Type B pancreatic cell (in vitro differentiated cells): Measurements from ENCODE around the gene USP6. TPM values are rescaled to one million over a fixed set of nuclear protein-coding genes. Genes with fewer than 3 reads are reported as not detected.
"Not testable (repeated sequence)": the region's sequence is repeated elsewhere in the genome, so short reads cannot be mapped to it uniquely, and the experiment has no call there.

Source experiments
- DNase-seq: peaks from one replicate; pipeline ENCODE4 v3.0.0; 2021; ENCODE audit warnings: mixed read lengths; ENCODE audit not compliant: unreplicated experiment; ENCODE audit errors: extremely low spot score
- H3K27ac Mint-ChIP-seq: 2 replicates; pipeline ENCODE4 v1.8.0; 2021; ENCODE audit warnings: mild to moderate bottlenecking, mixed read lengths
- H3K27me3 Mint-ChIP-seq: 2 replicates; pipeline ENCODE4 v1.8.0; 2021; ENCODE audit warnings: mixed read lengths
- H3K36me3 Mint-ChIP-seq: 2 replicates; pipeline ENCODE4 v1.8.0; 2021; ENCODE audit warnings: mixed read lengths
- H3K4me1 Mint-ChIP-seq: one replicate; pipeline ENCODE4 v1.8.0; 2021; ENCODE audit warnings: mixed read lengths; ENCODE audit not compliant: unreplicated experiment
- H3K4me3 Mint-ChIP-seq: 2 replicates; pipeline ENCODE4 v1.8.0; 2021; ENCODE audit warnings: mild to moderate bottlenecking, mixed read lengths
- H3K9me3 Mint-ChIP-seq: 2 replicates; pipeline ENCODE4 v1.8.0; 2021; ENCODE audit warnings: mixed read lengths
- total RNA-seq: library from RNA; stranded (reverse); gene quantifications from 2 replicates; pipeline ENCODE4 v1.2.1, GENCODE V29; 2021; ENCODE audit warnings: low replicate concordance
- TF ChIP-seq, protein P1 (sequence below): fragments of 200-600 bp; sonication (generic); conservative IDR thresholded peaks from 2 replicates; pipeline ENCODE4 v1.5.0; 2021; ENCODE audit warnings: antibody characterized with exemption, mild to moderate bottlenecking

The USP6 gene
- total RNA-seq, 1 donor from 2014 or later = 0.22 TPM

- peaks cover 13% of the 10 kb centered on the region for H3K27me3 Mint-ChIP-seq
- H3K4me3 Mint-ChIP-seq = no peak overlapping the region
- DNase-seq = no peak
- no peaks in the 10 kb centered on the region for H3K4me1 Mint-ChIP-seq
- H3K36me3 Mint-ChIP-seq = no peaks in the 10 kb centered on the region
- TF ChIP-seq, protein P1, sequence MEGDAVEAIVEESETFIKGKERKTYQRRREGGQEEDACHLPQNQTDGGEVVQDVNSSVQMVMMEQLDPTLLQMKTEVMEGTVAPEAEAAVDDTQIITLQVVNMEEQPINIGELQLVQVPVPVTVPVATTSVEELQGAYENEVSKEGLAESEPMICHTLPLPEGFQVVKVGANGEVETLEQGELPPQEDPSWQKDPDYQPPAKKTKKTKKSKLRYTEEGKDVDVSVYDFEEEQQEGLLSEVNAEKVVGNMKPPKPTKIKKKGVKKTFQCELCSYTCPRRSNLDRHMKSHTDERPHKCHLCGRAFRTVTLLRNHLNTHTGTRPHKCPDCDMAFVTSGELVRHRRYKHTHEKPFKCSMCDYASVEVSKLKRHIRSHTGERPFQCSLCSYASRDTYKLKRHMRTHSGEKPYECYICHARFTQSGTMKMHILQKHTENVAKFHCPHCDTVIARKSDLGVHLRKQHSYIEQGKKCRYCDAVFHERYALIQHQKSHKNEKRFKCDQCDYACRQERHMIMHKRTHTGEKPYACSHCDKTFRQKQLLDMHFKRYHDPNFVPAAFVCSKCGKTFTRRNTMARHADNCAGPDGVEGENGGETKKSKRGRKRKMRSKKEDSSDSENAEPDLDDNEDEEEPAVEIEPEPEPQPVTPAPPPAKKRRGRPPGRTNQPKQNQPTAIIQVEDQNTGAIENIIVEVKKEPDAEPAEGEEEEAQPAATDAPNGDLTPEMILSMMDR = no peak
- H3K9me3 Mint-ChIP-seq = no peaks in the 10 kb centered on the region
- H3K27ac Mint-ChIP-seq = no peak overlapping the region
Observed at GRCh38 chr17:5131146-5131715, 15.4 kb downstream of the USP6 start.

DNA sequence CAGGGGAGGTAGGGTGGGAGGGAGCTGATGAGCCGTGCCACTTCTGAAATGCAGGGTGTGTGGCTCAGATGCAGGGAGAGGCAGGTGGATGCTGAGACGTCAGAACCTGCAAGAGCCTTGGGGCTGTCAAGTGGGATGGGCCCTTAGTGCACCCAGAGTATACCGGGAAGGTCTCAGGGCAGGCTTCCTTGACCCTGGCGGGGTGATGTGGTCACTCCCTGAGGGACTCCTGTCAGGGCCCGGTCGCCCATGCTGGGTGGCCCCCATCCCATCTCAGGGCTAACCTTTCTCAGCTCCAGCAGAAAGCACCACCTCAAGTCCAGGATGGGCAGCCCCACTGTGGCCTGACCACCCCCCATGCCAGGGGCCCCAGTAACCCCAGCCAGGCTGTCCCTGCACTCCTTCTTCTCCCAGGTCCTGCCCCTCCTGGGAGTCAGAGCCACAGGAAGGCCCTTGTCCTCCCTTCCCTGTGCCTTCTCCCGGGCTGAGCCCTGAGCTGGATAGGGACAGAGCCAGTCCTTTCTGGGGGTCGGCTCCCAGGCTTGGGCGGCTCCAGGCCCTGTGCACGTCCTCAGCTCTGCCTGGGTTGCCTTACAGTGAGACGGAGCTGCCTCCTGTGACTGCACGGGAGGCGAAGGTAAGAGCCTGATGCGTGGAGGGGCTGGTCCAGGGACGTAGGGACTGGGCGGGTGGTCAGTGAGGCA is 16.1 kb downstream of the USP6 start:
- H3K36me3 Mint-ChIP-seq, H3K4me1 Mint-ChIP-seq: not testable (repeated sequence)

DNA sequence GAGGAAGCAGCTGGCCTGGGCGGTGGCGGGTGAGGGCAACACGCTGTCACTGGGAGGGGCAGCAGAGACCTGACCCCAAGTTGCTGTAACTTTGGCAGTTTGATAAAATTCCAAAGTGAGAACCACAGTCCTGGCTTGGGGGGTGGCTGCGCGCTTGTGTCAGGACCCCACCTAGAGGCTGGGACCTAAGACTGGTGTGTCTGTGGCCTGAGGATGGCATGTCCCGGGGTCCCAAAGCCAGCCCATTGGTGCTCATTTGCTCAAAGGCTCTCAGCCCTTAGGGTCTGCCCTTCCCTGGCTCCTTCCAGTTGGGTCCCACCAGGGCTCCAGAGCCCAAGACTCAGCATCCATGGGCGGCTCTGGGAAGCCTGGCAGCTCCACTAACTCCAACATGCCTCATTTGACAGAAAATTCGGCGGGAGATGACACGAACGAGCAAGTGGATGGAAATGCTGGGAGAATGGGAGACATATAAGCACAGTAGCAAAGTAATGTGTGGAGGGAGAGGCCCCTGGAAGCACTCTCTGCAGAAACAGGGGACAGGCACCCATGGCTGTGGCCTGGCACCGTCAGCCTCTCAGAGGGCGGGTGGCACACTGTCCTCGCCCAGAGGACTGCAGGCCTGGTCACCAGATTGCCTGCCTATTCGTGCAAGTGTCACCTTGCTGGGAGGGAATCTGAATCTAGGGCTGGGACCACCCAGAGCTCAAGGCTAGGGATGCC is 16.8 kb downstream of the USP6 start:
- not testable (repeated sequence) for DNase-seq, H3K9me3 Mint-ChIP-seq, H3K27me3 Mint-ChIP-seq, H3K4me1 Mint-ChIP-seq, H3K27ac Mint-ChIP-seq, H3K4me3 Mint-ChIP-seq, H3K36me3 Mint-ChIP-seq

More for the DNA sequence above, 16.1 kb downstream of the USP6 start:
- not testable (repeated sequence) for H3K4me3 Mint-ChIP-seq, H3K27me3 Mint-ChIP-seq, H3K9me3 Mint-ChIP-seq, DNase-seq, H3K27ac Mint-ChIP-seq

GRCh38 chr17:5133311-5133710 is 17.5 kb downstream of the USP6 start:
- no peaks in the 10 kb centered on the region for H3K9me3 Mint-ChIP-seq
- no peak for DNase-seq
- H3K4me1 Mint-ChIP-seq = no peaks in the 10 kb centered on the region
- H3K27ac Mint-ChIP-seq = no peak overlapping the region
- H3K4me3 Mint-ChIP-seq = no peak overlapping the region
- peaks cover 3% of the 10 kb centered on the region for H3K27me3 Mint-ChIP-seq
- no peaks in the 10 kb centered on the region for H3K36me3 Mint-ChIP-seq
- TF ChIP-seq, protein P1 = no peak

- DNase-seq, H3K4me3 Mint-ChIP-seq, H3K9me3 Mint-ChIP-seq, H3K27me3 Mint-ChIP-seq, H3K27ac Mint-ChIP-seq, H3K4me1 Mint-ChIP-seq, H3K36me3 Mint-ChIP-seq: not testable (repeated sequence)
Observed at GRCh38 chr17:5133961-5134360, 18.1 kb downstream of the USP6 start.

GRCh38 chr17:5134571-5134970 is 18.7 kb downstream of the USP6 start:
- not testable (repeated sequence) for H3K9me3 Mint-ChIP-seq, DNase-seq, H3K4me3 Mint-ChIP-seq, H3K27me3 Mint-ChIP-seq, H3K36me3 Mint-ChIP-seq, H3K27ac Mint-ChIP-seq, H3K4me1 Mint-ChIP-seq

DNA sequence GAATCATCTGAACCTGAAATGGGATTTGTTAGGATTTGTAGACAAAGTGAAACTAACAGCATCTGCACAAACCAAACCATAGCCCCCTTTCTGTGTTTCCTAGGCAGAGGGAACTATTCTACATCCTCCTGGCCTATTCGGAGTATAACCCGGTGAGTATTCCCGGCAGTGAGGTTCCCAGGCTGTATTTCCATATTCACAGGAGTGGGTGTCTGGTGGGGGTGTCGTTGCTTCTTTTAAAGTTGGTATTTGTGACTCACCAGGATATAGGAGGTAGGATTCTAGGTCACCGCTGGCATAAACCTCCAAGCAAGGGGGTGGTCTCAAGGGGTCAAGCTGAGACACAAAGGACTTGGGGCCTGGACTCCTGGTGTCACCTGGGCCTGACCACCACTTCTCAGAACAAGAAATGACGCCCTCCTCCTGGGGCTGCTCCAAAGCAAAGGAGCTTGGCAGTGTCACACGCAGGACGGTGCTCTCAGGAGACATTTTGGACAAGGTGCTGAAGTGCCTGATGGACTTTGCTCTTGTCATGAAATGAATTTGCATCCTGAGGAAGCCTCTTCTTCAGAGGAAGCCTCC is 19.4 kb downstream of the USP6 start:
- DNase-seq, H3K27ac Mint-ChIP-seq, H3K27me3 Mint-ChIP-seq, H3K4me1 Mint-ChIP-seq, H3K36me3 Mint-ChIP-seq, H3K4me3 Mint-ChIP-seq, H3K9me3 Mint-ChIP-seq: not testable (repeated sequence)
